Measurements from ENCODE around the gene RNPS1.
"Not testable (repeated sequence)": the region's sequence is repeated elsewhere in the genome, so short reads cannot be mapped to it uniquely, and the experiment has no call there.

DNA sequence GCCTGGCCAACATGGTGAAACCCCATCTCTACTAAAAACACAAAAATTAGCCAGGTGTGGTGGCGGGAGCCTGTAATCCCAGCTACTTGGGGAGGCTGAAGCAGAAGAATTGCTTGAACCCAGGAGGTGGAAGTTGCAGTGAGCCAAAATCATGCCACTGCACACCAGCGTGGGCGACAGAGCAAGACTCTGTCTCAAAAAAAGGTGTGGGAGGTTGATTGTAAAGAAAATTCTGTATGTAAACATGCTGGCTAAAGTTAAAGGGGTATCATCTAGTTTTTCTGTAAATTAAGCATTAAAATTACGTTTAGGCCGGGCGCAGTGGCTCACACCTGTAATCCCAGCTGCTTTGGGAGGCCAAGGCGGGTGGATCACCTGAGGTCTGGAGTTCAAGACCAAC is 9.4 kb downstream of the RNPS1 start:
- TF ChIP-seq CTCF (IDR thresholded peaks at IDR 0.05; ENCODE audit: insufficient read depth, low read length, poor library complexity, severe bottlenecking); EZH2phosphoT487 (conservative IDR thresholded peaks at IDR 0.05; ENCODE audit: low read length): not testable (repeated sequence)
